ENCODE data around the gene RING1. TPM values are rescaled to one million over a fixed set of nuclear protein-coding genes. Genes with fewer than 3 reads are reported as not detected.

The RING1 gene
- total RNA-seq, 1 donor from 2014 or later, result 21.6 TPM

DNA sequence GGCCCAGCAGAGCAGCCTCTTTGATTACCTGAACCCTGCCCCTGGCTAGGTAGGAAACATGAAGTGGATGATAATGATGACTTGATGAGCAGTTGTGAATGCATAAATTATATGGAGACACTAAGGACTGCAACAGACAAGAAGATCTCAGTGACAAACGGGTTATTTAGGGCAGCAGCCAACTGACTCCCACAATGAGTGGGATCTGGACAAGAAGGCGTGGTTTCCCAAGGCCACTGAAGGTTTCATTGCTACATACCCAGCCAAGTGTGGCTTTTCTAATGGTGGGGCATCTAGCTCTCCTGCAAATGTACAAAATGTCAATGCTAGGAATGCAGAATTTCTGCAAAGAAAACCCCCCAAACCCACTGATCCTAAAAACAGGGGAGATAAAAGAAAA lies 29.4 kb downstream of the RING1 start:
- DNase-seq (ENCODE audit: low read depth), result no peak

DNA sequence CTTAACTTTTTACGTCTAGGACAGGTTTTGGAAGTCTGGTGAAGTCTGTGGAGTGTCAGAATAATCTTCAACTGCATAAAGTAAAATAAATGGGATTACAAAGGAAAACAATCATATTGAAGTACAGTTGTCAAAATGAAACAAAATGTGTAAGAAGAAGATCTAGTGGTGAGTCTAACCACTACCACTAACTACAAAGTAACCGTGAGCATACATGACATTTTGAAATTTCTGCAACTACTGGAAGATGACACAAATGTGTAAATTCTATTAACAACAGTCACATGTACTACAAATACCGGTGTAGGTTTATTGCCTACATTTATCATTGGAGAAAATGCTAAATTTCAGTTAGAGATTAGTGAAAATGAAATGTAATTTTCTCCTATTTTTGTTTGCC lies 33.7 kb downstream of the RING1 start:
- DNase-seq (ENCODE audit: low read depth), result no peak

DNA sequence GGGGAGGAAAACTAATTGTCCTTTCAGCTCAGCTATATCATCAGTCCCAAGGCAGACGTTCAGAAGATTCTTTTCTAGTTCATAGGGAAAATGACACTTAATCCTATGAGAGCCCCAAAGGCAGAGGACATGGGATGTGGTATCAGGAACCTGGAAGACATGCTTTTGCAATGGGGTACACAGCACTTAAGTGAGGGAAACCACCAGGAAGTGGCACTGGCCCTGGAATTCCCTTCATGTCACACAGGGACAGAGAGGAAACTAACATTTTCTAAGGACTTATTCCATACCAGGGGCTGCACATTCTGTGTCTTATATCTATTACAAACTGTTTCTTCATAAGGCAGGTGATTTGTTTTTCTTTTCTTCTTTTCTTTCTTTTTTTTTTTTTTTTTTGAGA lies 35.2 kb downstream of the RING1 start:
- no peak for DNase-seq (ENCODE audit: low read depth)

DNA sequence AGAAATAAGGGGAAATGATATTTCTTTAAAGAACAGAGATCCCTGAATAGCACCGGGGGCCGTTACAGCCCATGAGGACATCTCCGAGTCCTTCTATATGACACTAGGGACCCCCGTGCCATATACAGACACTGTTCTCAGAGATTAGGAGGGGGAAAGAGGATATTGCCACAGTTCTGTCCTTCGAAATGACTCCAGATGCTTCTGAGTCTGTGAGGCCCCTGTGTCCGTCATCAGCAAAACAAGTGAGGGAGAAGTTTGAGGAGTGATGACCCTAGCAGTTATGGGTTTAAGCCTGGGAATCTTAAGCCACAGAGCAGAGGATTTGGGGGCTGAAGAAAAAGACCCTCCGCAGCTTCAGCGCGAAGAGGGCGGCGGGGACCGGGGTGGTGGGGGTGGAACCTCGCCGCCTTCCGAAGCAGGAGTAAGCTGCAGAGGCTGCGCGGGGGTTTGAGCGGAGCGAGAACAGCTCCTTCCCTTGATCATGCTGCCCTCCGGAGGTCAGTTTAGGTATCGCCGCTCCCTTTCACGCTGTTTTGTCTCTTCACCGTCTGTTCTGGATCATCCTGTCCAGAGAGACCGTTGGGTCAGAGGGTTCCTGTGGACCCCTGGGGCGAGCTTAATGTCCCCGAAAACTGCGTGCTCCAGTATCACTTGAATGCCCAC lies 39.8 kb downstream of the RING1 start:
- peak; percentile 87 for DNase-seq (ENCODE audit: low read depth)

DNA sequence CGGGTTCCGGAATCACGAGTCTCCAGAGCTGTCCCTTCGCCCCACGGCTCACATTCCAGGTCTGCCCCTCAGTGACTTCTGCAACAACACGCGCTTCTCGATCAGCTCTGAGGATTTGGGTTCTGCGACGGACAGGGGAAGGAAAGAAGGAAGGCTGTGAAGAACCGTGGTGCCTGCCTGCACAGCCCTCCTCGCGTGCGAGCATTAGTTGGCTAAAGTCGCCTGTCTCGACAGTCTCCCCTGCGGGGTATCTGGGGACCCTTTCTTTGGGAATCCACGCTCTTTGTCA lies 40.3 kb downstream of the RING1 start:
- DNase-seq (ENCODE audit: low read depth), result peak; percentile 61

DNA sequence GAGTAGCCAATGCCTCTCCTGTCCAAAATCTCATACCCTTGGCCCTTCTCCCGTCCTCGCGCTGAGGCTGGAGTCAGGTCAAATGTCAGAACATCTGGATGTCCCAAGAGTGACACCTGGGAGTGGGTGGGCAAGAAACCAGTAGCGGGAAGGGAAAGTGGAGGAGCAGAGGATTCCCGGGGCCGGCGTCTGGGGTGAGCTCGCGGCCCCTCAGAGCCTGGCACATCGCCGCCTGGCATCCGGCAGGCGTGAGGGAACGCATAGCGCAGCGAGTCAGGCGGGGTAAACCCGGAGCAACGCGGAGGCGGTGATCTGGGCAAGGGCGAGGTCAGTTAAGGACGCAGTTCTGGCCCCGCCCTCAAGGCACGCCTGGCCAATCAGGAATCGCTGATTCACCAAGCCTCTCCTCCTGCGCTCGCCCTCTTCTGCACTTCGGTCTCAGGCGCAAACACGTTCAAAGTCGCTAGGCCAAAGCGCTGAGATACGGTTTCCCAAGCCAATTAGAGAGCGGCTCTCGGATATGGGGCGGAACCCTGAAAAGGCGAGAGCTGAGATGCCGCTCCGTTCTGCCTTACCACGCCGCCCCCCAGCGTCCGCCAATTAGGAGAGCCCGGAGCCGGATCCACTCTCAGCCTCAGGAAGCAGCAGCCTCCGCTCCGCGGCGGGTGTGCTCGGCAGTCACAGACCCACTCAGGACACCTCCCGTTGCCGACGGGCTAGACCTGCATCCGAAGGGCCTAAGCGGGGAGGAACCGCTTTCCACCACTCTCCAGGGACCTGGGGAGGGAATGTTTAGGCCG lies 40.8 kb downstream of the RING1 start:
- peak; percentile 100 for DNase-seq (ENCODE audit: low read depth)

DNA sequence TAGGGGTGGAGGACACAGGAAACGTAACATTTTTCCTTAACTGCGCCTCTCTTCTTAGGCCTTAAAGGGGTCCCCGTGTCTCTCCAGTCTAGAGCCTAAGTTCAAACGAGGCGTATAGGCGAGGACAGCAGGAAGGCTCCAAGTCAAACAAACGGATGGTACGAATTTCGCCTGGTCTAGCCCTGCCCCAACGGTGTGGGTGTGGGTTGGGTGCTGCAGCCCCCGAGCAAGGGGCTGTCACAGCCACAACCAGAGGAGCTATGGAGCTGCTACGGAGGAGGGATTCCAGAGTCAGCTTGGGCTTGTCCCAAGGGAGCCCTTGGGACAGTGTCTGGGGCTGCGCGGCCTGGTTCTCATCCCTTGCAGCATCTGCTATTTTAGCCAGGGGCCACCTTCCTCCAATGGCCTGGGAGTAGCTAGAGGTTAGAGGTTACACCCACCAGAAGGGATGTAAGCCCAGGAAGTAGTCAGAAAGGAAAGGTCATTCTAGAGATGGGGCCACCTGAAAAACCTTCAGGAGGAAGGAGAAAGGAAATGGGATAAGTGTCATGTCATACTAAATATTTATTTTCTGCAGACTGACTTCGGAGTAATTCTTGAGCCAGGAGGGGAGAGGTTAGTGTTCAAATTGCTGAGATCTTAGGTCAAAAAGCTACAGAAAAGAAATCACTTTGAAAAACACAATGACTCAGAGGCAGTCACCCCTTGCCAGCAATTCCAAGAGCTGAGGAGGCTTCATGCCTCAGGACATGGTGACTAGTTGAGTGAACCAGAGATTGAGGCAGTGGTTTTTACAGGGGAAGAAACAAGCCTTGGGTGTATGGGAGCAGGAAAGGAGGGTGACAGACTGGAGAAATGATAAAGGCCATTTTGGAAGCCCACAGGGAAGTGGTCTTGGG lies 41.7 kb downstream of the RING1 start:
- DNase-seq (ENCODE audit: low read depth), result peak; percentile 53

DNA sequence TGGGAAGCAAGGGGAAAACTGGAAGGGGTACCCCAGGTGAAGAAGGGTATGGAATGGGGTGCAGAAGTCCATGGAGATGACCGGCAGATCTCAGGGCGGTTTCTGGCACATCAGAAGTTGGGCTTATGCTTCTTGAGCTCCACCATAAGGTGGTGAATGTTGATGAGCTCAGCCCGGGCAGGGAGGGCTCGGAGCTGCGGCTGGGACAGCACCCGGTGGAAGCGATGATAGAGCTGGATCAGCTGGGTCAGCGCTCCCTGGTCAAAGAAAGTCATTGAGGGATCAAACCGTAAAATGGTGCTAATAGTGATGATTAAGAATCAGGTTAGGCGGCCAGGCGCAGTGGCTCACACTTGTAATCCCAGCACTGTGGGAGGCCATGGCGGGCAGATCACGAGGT lies 42.4 kb downstream of the RING1 start:
- no peak for DNase-seq (ENCODE audit: low read depth)

DNA sequence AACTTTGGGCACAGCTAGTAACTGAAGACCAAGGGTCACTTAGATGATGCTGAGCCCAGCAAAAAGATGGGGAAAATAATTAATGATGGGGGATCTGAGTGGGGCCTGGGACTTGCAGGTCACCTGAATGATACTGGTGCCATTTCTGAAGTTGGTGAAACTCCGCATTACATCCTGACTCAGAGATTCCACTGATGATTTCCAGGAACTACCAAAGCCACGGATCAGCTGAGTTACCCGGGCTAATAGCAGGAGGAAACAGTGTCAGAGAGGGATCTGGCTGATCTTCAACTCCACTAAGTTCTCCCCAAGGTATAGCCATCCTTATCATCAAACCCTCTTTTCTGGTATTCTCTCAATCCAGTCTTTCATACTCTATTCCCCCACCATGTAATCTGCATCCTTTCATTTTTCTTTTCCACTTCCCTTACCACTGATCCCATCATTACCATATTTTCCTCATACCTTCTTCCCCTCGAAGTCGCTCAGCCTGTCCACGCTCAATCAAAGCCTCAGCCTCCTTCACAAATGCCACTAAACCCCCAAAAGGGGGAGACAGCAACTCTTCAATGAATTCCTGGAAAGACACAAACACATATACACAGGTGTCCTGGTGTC lies 43.2 kb downstream of the RING1 start:
- no peak for DNase-seq (ENCODE audit: low read depth)

DNA sequence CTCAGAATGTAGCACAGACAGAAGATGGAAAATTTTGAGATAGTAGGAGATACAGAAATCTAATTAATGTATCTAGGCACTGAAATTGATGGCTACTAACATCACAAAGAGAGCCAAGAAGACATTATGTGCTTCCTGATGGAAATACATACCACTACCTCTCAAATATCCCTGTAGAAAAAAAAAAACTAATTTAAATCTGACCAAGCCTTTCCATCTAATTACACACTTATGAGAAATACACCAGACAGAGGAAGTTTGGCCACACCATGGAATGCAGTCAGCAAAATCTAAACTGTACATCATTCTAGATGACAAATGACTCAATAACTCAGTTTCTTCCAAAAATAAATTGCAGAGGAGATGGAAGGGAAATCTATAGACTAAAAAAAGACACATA lies 44.5 kb downstream of the RING1 start:
- DNase-seq (ENCODE audit: low read depth), result no peak

DNA sequence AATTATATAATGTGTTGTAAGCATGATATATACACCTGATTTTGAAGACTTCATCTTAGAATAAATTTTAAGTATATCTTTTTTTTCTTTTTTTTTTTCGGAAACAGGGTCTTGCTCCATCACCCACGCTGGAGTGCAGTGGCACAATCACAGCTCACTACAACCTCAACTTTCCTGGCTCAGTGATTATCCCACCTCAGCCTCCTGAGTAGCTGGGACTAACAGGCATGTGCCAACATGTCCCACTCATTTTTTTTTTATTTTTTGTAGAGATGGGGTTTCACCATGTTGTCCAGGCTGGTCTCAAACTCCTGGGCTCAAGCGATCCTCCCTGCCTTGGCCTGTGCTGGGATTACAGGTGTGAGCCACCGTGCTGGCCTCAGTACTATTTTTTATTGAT lies 46.3 kb downstream of the RING1 start:
- no peak for DNase-seq (ENCODE audit: low read depth)

DNA sequence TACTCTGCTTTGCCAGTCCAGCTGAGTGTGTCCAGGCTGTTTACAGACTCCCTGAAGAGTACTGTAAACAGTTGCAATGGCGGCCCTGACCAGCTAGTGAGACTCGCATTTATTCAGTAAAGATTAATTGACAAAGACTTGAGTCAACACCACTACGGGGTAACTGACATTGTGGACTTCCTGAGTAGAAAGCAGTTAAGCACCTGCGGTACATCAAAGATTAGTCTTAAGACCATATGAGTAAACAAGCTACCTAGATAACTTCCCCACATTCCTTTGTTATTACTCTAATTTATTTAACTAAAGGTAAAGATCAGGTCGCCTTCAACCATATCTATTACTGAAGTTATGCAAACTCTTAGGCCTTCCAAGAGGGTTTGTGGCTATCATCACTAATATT lies 50.7 kb downstream of the RING1 start:
- no peak for DNase-seq (ENCODE audit: low read depth)

MicroRNA genes within 50 kb of the gene (microRNA counts, 767-probe panel; counts per million panel counts)
- microRNA hsa-miR-219-1-3p (not detected), microRNA hsa-miR-219-5p (not detected)

Small RNA genes lying within 50 kb of the gene (microRNA-seq; reads per million reads assigned to microRNA genes)
- gene MIR219A1, result 0.81 reads per million

Other genes with a start within 250 kb of the RING1 start
- gene BRD2, start 239.9 kb upstream of the RING1 start, total RNA-seq, result 108 and 112 TPM in 2 replicates
- gene HLA-DOA, start 198.9 kb upstream of the RING1 start, total RNA-seq, result not detected in 2 replicates
- gene HLA-DPA1, start 134.9 kb upstream of the RING1 start, total RNA-seq, result 0.27 and 0.68 TPM in 2 replicates
- gene HLA-DPB1, start 132.5 kb upstream of the RING1 start, total RNA-seq, result 0.19 TPM in 1 of 2 replicates, not detected in the other
- 0.96 and 1.9 TPM in 2 replicates for gene COL11A2, start 16.0 kb upstream of the RING1 start, total RNA-seq
- gene RXRB, start 7.8 kb upstream of the RING1 start, total RNA-seq, result 29.3 and 36.9 TPM in 2 replicates
- gene SLC39A7, start 7.6 kb upstream of the RING1 start, total RNA-seq, result 95.9 and 162 TPM in 2 replicates
- 9.4 and 15.9 TPM in 2 replicates for gene HSD17B8, start 3.8 kb upstream of the RING1 start, total RNA-seq
- 45.9 and 51.2 TPM in 2 replicates for gene VPS52, start 63.4 kb downstream of the RING1 start, total RNA-seq
- gene RPS18, start 63.6 kb downstream of the RING1 start, total RNA-seq, result 1,802 and 1,984 TPM in 2 replicates
- 0.21 TPM in 1 of 2 replicates, not detected in the other for gene B3GALT4, start 68.6 kb downstream of the RING1 start, total RNA-seq
- 74.7 and 95.2 TPM in 2 replicates for gene WDR46, start 80.7 kb downstream of the RING1 start, total RNA-seq
- 61.0 and 71.6 TPM in 2 replicates for gene PFDN6, start 81.1 kb downstream of the RING1 start, total RNA-seq
- gene RGL2, start 90.4 kb downstream of the RING1 start, total RNA-seq, result 27.9 and 31.0 TPM in 2 replicates
- gene TAPBP, start 105.6 kb downstream of the RING1 start, total RNA-seq, result 66.3 and 69.2 TPM in 2 replicates
- gene ZBTB22, start 109.2 kb downstream of the RING1 start, total RNA-seq, result 19.0 and 22.6 TPM in 2 replicates
- gene DAXX, start 114.5 kb downstream of the RING1 start, total RNA-seq, result 37.6 and 39.6 TPM in 2 replicates
- gene KIFC1, start 183.3 kb downstream of the RING1 start, total RNA-seq, result 0.35 and 0.52 TPM in 2 replicates
- gene PHF1, start 202.5 kb downstream of the RING1 start, total RNA-seq, result 54.4 and 55.5 TPM in 2 replicates
- gene CUTA, start 209.6 kb downstream of the RING1 start, total RNA-seq, result 163 and 189 TPM in 2 replicates
- gene SYNGAP1, start 211.6 kb downstream of the RING1 start, total RNA-seq, result 2.7 and 2.8 TPM in 2 replicates
- gene ZBTB9, start 246.1 kb downstream of the RING1 start, total RNA-seq, result 3.6 and 5.2 TPM in 2 replicates